AG08396 (cell line): ENCODE results near the gene NR3C1.
A peak's percentile ranks its signal among the peaks of the same experiment; 100 is the strongest.

Source experiments
- DNase-seq: peaks from one replicate; pipeline ENCODE4 v3.0.0; 2012; ENCODE audit warnings: low spot score, mixed read lengths

NR3C1 gene

GRCh38 chr5:143362664-143363227, 40.7 kb downstream of the NR3C1 start:
- DNase-seq, result no peak

- no peak for DNase-seq
Observed at GRCh38 chr5:143361438-143361837, 42.0 kb downstream of the NR3C1 start.

GRCh38 chr5:143360755-143361154, 42.7 kb downstream of the NR3C1 start:
- DNase-seq, result no peak

GRCh38 chr5:143359869-143360268, 43.6 kb downstream of the NR3C1 start:
- no peak for DNase-seq

- DNase-seq, result no peak
Observed at GRCh38 chr5:143356855-143357583, 46.5 kb downstream of the NR3C1 start.

- DNase-seq, result peak; percentile 73
Observed at GRCh38 chr5:143355710-143356109, 47.8 kb downstream of the NR3C1 start.

- DNase-seq, result no peak
Observed at GRCh38 chr5:143354025-143354424, 49.5 kb downstream of the NR3C1 start.

- DNase-seq, result no peak
Observed at GRCh38 chr5:143352691-143353090, 50.8 kb downstream of the NR3C1 start.

- peak; percentile 36 for DNase-seq
Observed at GRCh38 chr5:143350751-143351602, 52.5 kb downstream of the NR3C1 start.

- DNase-seq, result no peak
Observed at GRCh38 chr5:143350341-143350740, 53.1 kb downstream of the NR3C1 start.

GRCh38 chr5:143349177-143349576, 54.3 kb downstream of the NR3C1 start:
- no peak for DNase-seq

GRCh38 chr5:143347698-143348344, 55.7 kb downstream of the NR3C1 start:
- DNase-seq, result no peak

- DNase-seq, result no peak
Observed at GRCh38 chr5:143347046-143347445, 56.4 kb downstream of the NR3C1 start.

- no peak for DNase-seq
Observed at GRCh38 chr5:143345671-143346440, 57.6 kb downstream of the NR3C1 start.

- no peak for DNase-seq
Observed at GRCh38 chr5:143343042-143343441, 60.4 kb downstream of the NR3C1 start.

GRCh38 chr5:143342607-143343006, 60.9 kb downstream of the NR3C1 start:
- DNase-seq, result no peak

GRCh38 chr5:143341807-143342570, 61.5 kb downstream of the NR3C1 start:
- peak; percentile 12 for DNase-seq

- DNase-seq, result no peak
Observed at GRCh38 chr5:143340891-143341685, 62.4 kb downstream of the NR3C1 start.

GRCh38 chr5:143338658-143339366, 64.7 kb downstream of the NR3C1 start:
- DNase-seq, result no peak
